Heart right ventricle (tissue), 16 donors: ENCODE data around the gene RAI14. TPM values are rescaled to one million over a fixed set of nuclear protein-coding genes. Genes with fewer than 3 reads are reported as not detected.
A peak's percentile ranks its signal among the peaks of the same experiment; 100 is the strongest.

Source experiments
- ATAC-seq, 8 donors: fragments of 200-7000 bp; cut with Tn5 transposase; one replicate each; pipeline ENCODE4 v1.9.1; 2020; ENCODE audit warnings: mild to moderate bottlenecking in 8 of 8, moderate library complexity in 8 of 8, moderate number of reproducible peaks in 1 of 8
- DNase-seq, 2 donors: peaks; one replicate each; pipeline ENCODE4 v3.0.0-alpha.2; 2020
- H3K27ac ChIP-seq, 10 donors: fragments of 200-600 bp; sonication (generic) in 2 of 10; one replicate each; pipeline versions ENCODE4 v1.5.0 to v1.8.0; 2020 to 2022; ENCODE audit warnings: mild to moderate bottlenecking in 3 of 10
- H3K27me3 ChIP-seq, 7 donors: fragments of 200-600 bp; one replicate each; pipeline ENCODE4 v1.8.0; 2021 to 2022; ENCODE audit warnings: mild to moderate bottlenecking in 2 of 7
- H3K36me3 ChIP-seq, 9 donors: fragments of 200-600 bp; sonication (generic) in 1 of 9; one replicate each; pipeline versions ENCODE4 v1.5.0 to v1.8.0; 2020 to 2022; ENCODE audit warnings: mild to moderate bottlenecking in 2 of 9
- H3K4me1 ChIP-seq, 9 donors: fragments of 200-600 bp; sonication (generic) in 1 of 9; one replicate each; pipeline versions ENCODE4 v1.5.0 to v1.8.0; 2020 to 2022; ENCODE audit warnings: mild to moderate bottlenecking in 4 of 9
- H3K4me3 ChIP-seq, 10 donors: fragments of 200-600 bp; sonication (generic) in 2 of 10; one replicate each; pipeline versions ENCODE4 v1.5.0 to v1.8.0; 2020 to 2022; ENCODE audit warnings: mild to moderate bottlenecking in 7 of 10, moderate library complexity in 2 of 10
- H3K9me3 ChIP-seq, 11 donors: fragments of 200-600 bp in 10 of 11; sonication (generic) in 2 of 11; one replicate each; pipeline versions ENCODE4 v1.5.0 to v1.8.0; 2013 to 2022; ENCODE audit warnings: mild to moderate bottlenecking in 2 of 11, control low read depth in 1 of 11, moderate library complexity in 1 of 11
- CTCF ChIP-seq, 9 donors: fragments of 200-600 bp; sonication (generic) in 2 of 9; IDR thresholded peaks; one replicate each; pipeline versions ENCODE4 v1.5.0 to v1.8.0; 2021 to 2022; ENCODE audit warnings: antibody characterized with exemption in 9 of 9, mild to moderate bottlenecking in 5 of 9, moderate library complexity in 1 of 9
- WGBS, 2 donors: extraction: QIAGEN DNeasy Blood & Tissue Kit; methylation state at CpG; one replicate each; pipeline ENCODE4 v1.1.7; 2013; ENCODE audit warnings: inconsistent platforms in 1 of 2; 5-methylcytosine and 5-hydroxymethylcytosine counted together
- intact Hi-C, 10 donors: fragments of 100-400 bp; cut with DNase I; formaldehyde crosslinking; loops; one replicate each; pipeline versions ENCODE4 v1.11.1 to v1.14.2; 2022
- polyA plus RNA-seq, 2 donors: library from polyadenylated mRNA; stranded (reverse); fragments of 200-250 nt; gene quantifications; one replicate each; pipeline ENCODE4 v1.2.3, GENCODE V29; 2013
- total RNA-seq, 10 donors: library from RNA; stranded (reverse); fragmentation: NEBNext Ultra II Directional in 3 of 10; extraction: Animal tissue kit (Norgen Biotek cat#: 25700) in 3 of 10; gene quantifications; one replicate each; pipeline versions ENCODE4 v1.2.1 to v1.2.4, GENCODE V29; 2021 to 2023
- donor health status: Arrhythmogenic right ventricular cardiomyopathy.
- donor health status: ischemic (EF 13 %, LVEDD 7.1; RV severe dilation, severe dysfunction).
- donor health status: healthy with polysubstance abuse.
- donor health status: DM: no; HTN: yes; CAD: no.
- donor health status: DM: no; HTN: no; CAD: no.
- donor health status: ischemic (EF 25% LVEDD 6.9; RV normal size, moderate dysfunction).
- donor health status: ischemic (EF 25% LVEDD 5.7; RV mildly dilated, moderate dysfunction).
- donor health status: healthy.
- donor health status: DM: yes; HTN: yes; CAD: no.
- donor health status: Ischemic cardiomyopathy.
- donor health status: ischemic (EF 35%, LVEDD 5.7; RV mildly dilated, moderate dysfunction).
- donor health status: nonischemic (EF 11% LVEDD 7.7; RV severe dilation, severe dysfunction).
- donor health status: DM: yes; HTN: yes; CAD: no.
- donor health status: PGD.
- donor health status: ischemic (EF 29% LVEDD 5.4; RV normal size, mild dysfunction).
- donor health status: nonischemic (EF 23%, LVEDD 6.1; RV moderate dilation, normal function).

The RAI14 gene
- total and polyA plus RNA-seq, 12 donors: 3.3 to 25.5 (median 9.3) TPM

GRCh38 chr5:34682926-34683623, 26.9 kb downstream of the RAI14 start:
- no peak for TF ChIP-seq CTCF (IDR thresholded peaks at IDR 0.05)
- no peaks in the 10 kb centered on the region for H3K9me3 ChIP-seq
- intact Hi-C loops: no loop called here
- 60 to 61% methylated on average over 8 of the region's 8 CpGs for WGBS, 2 donors
- peaks cover 4 to 56% (median 28%) of the 10 kb centered on the region in 9 donors for H3K4me1 ChIP-seq
- peak overlapping the region in 2 of 10 donors; percentile 13 to 22 for H3K27ac ChIP-seq
- no peak overlapping the region for H3K4me3 ChIP-seq
- ATAC-seq: no peak
- DNase-seq: no peak
- H3K27me3 ChIP-seq: no peaks in the 10 kb centered on the region
- H3K36me3 ChIP-seq: no peaks in the 10 kb centered on the region

- DNase-seq (peak in 1 of 2 donors; percentile 36), ATAC-seq (peak in 7 of 8 donors; percentile 19 to 71 (median 67))
- Histone ChIP-seq H3K4me3 (no peak overlapping the region), H3K4me1 (peaks cover 4 to 60% (median 28%) of the 10 kb centered on the region in 9 donors), H3K27ac (peak overlapping the region in 1 of 10 donors; percentile 13), H3K27me3 (no peaks in the 10 kb centered on the region), H3K36me3 (peaks cover 0 to 8% (median 0%) of the 10 kb centered on the region in 9 donors), H3K9me3 (no peaks in the 10 kb centered on the region)
- intact Hi-C loops: no loop called here
- 39 to 43% methylated on average over 4 of the region's 4 CpGs for WGBS, 2 donors
- no peak for TF ChIP-seq CTCF (IDR thresholded peaks at IDR 0.05)
These were observed 28.3 kb downstream of the RAI14 start for GRCh38 chr5:34684281-34684979.

GRCh38 chr5:34684980-34685352, 28.8 kb downstream of the RAI14 start:
- Histone ChIP-seq H3K27ac (no peak overlapping the region), H3K4me1 (peaks cover 4 to 60% (median 28%) of the 10 kb centered on the region in 9 donors), H3K27me3 (no peaks in the 10 kb centered on the region), H3K36me3 (peaks cover 0 to 8% (median 0%) of the 10 kb centered on the region in 9 donors), H3K9me3 (no peaks in the 10 kb centered on the region), H3K4me3 (no peak overlapping the region)
- no peak for TF ChIP-seq CTCF (IDR thresholded peaks at IDR 0.05)
- intact Hi-C loops: no loop called here
- 95% methylated on average over 4 of the region's 4 CpGs for WGBS, 2 donors
- ATAC-seq: no peak
- no peak for DNase-seq

- intact Hi-C loops: no loop called here
- H3K4me1 ChIP-seq: peaks cover 4 to 60% (median 28%) of the 10 kb centered on the region in 9 donors
- H3K4me3 ChIP-seq: no peak overlapping the region
- no peak for DNase-seq
- no peaks in the 10 kb centered on the region for H3K9me3 ChIP-seq
- TF ChIP-seq CTCF (IDR thresholded peaks at IDR 0.05): no peak
- peaks cover 0 to 8% (median 0%) of the 10 kb centered on the region in 9 donors for H3K36me3 ChIP-seq
- ATAC-seq: no peak
- 43 to 80% methylated on average over 1 of the region's 1 CpG for WGBS, 2 donors
- no peaks in the 10 kb centered on the region for H3K27me3 ChIP-seq
- peak overlapping the region in 1 of 10 donors; percentile 58 for H3K27ac ChIP-seq
These were observed 29.5 kb downstream of the RAI14 start for GRCh38 chr5:34685485-34686165.
